ENCODE results near the gene AOAH.

GRCh38 chr7:36594445-36594844 lies 129.8 kb downstream of the AOAH start:
- TF ChIP-seq POLR2AphosphoS5 (IDR thresholded peaks at IDR 0.05) = no peak
- TF ChIP-seq, protein P1, sequence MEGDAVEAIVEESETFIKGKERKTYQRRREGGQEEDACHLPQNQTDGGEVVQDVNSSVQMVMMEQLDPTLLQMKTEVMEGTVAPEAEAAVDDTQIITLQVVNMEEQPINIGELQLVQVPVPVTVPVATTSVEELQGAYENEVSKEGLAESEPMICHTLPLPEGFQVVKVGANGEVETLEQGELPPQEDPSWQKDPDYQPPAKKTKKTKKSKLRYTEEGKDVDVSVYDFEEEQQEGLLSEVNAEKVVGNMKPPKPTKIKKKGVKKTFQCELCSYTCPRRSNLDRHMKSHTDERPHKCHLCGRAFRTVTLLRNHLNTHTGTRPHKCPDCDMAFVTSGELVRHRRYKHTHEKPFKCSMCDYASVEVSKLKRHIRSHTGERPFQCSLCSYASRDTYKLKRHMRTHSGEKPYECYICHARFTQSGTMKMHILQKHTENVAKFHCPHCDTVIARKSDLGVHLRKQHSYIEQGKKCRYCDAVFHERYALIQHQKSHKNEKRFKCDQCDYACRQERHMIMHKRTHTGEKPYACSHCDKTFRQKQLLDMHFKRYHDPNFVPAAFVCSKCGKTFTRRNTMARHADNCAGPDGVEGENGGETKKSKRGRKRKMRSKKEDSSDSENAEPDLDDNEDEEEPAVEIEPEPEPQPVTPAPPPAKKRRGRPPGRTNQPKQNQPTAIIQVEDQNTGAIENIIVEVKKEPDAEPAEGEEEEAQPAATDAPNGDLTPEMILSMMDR (IDR thresholded peaks at IDR 0.05) = no peak
- no peak for TF ChIP-seq EP300 (IDR thresholded peaks at IDR 0.05)
